Measurements from ENCODE around the gene TRAF7.

TRAF7 gene

GRCh38 chr16:2165861-2166260 is 10.3 kb downstream of the TRAF7 start:
- no peak for DNase-seq (ENCODE audit: low read depth)

GRCh38 chr16:2166263-2167067 is 10.9 kb downstream of the TRAF7 start:
- no peak for DNase-seq (ENCODE audit: low read depth)

GRCh38 chr16:2167068-2167638 is 11.6 kb downstream of the TRAF7 start:
- no peak for DNase-seq (ENCODE audit: low read depth)

GRCh38 chr16:2170080-2170479 is 14.5 kb downstream of the TRAF7 start:
- DNase-seq (ENCODE audit: low read depth) = no peak

GRCh38 chr16:2170587-2171435 is 15.2 kb downstream of the TRAF7 start:
- no peak for DNase-seq (ENCODE audit: low read depth)

GRCh38 chr16:2171601-2172178 is 16.1 kb downstream of the TRAF7 start:
- no peak for DNase-seq (ENCODE audit: low read depth)

- no peak for DNase-seq (ENCODE audit: low read depth)
These were observed 17.2 kb downstream of the TRAF7 start for GRCh38 chr16:2172688-2173335.

GRCh38 chr16:2173366-2173765 is 17.8 kb downstream of the TRAF7 start:
- DNase-seq (ENCODE audit: low read depth) = no peak

- DNase-seq (ENCODE audit: low read depth) = no peak
These were observed 18.3 kb downstream of the TRAF7 start for GRCh38 chr16:2173916-2174315.

GRCh38 chr16:2174396-2175131 is 19.0 kb downstream of the TRAF7 start:
- no peak for DNase-seq (ENCODE audit: low read depth)

- no peak for DNase-seq (ENCODE audit: low read depth)
These were observed 19.9 kb downstream of the TRAF7 start for GRCh38 chr16:2175454-2175853.

- no peak for DNase-seq (ENCODE audit: low read depth)
These were observed 20.5 kb downstream of the TRAF7 start for GRCh38 chr16:2176047-2176446.

GRCh38 chr16:2177101-2177500 is 21.5 kb downstream of the TRAF7 start:
- DNase-seq (ENCODE audit: low read depth) = no peak

GRCh38 chr16:2177561-2177960 is 22.0 kb downstream of the TRAF7 start:
- DNase-seq (ENCODE audit: low read depth) = no peak

GRCh38 chr16:2178321-2179106 is 22.9 kb downstream of the TRAF7 start:
- DNase-seq (ENCODE audit: low read depth) = peak; percentile 52

- no peak for DNase-seq (ENCODE audit: low read depth)
These were observed 23.5 kb downstream of the TRAF7 start for GRCh38 chr16:2179107-2179501.

- no peak for DNase-seq (ENCODE audit: low read depth)
These were observed 24.0 kb downstream of the TRAF7 start for GRCh38 chr16:2179576-2179975.

- DNase-seq (ENCODE audit: low read depth) = no peak
These were observed 24.9 kb downstream of the TRAF7 start for GRCh38 chr16:2180461-2180860.

GRCh38 chr16:2180962-2181923 is 25.7 kb downstream of the TRAF7 start:
- no peak for DNase-seq (ENCODE audit: low read depth)
